Breast epithelium (tissue), 4 donors: Measurements from ENCODE around the gene ASTL. TPM values are rescaled to one million over a fixed set of nuclear protein-coding genes. Genes with fewer than 3 reads are reported as not detected.

Source experiments
- DNase-seq, 2 donors: peaks; one replicate each; pipeline ENCODE4 v3.0.0-alpha.2; 2019; ENCODE audit warnings: low spot score in 2 of 2
- H3K27ac ChIP-seq, 2 donors: fragments of 200-600 bp; sonication (generic) in 1 of 2; one replicate each; pipeline ENCODE4 v1.5.1; 2016 to 2019; ENCODE audit warnings: mild to moderate bottlenecking in 1 of 2
- H3K27me3 ChIP-seq, 2 donors: fragments of 200-600 bp; sonication (generic) in 1 of 2; one replicate each; pipeline versions ENCODE4 v1.5.1 to v1.6.0; 2017 to 2019; ENCODE audit warnings: control low read depth in 1 of 2, mild to moderate bottlenecking in 1 of 2
- H3K36me3 ChIP-seq: fragments of 200-600 bp; one replicate; pipeline ENCODE4 v1.5.1; 2019
- H3K4me1 ChIP-seq, 2 donors: fragments of 200-600 bp; sonication (generic); one replicate each; pipeline ENCODE4 v1.5.1; 2016 to 2019; ENCODE audit warnings: control low read depth in 1 of 2
- H3K4me3 ChIP-seq, 3 donors: fragments of 200-600 bp; sonication (generic); 1 replicate in 2 of 3; 2 replicates in 1 of 3; pipeline ENCODE4 v1.5.1; 2016 to 2019; ENCODE audit warnings: mild to moderate bottlenecking in 3 of 3, moderate library complexity in 2 of 3
- H3K9me3 ChIP-seq, 2 donors: fragments of 200-600 bp; sonication (generic) in 1 of 2; one replicate each; pipeline ENCODE4 v1.5.1; 2016 to 2019; ENCODE audit warnings: control low read depth in 1 of 2
- CTCF ChIP-seq, 3 donors: fragments of 450-650 bp; IDR thresholded peaks; one replicate each; pipeline ENCODE4 v1.5.1; 2016 to 2017; ENCODE audit warnings: antibody characterized with exemption in 3 of 3, mild to moderate bottlenecking in 3 of 3, moderate library complexity in 3 of 3
- POLR2A ChIP-seq: fragments of 450-650 bp; IDR thresholded peaks from one replicate; pipeline ENCODE4 v1.6.1; 2016; ENCODE audit warnings: antibody characterized with exemption, mild to moderate bottlenecking, moderate library complexity
- POLR2AphosphoS5 ChIP-seq, 3 donors: sonication (generic); formaldehyde crosslinking; IDR thresholded peaks; one replicate each; pipeline ENCODE4 v1.6.1; 2017; ENCODE audit warnings: antibody characterized with exemption in 3 of 3
- intact Hi-C: fragments of 100-400 bp; cut with DNase I; formaldehyde crosslinking; loops from one replicate; pipeline ENCODE4 v1.15.1; 2023; ENCODE audit warnings: low total_unique reads
- total RNA-seq, 3 donors: library from RNA; depleted of rRNA; stranded (reverse); fragments of >200 nt; gene quantifications; one replicate each; pipeline ENCODE4 v1.1.0, GENCODE V29; 2016

Gene ASTL
- total RNA-seq, 3 donors from 2014 or later, result 0.32 TPM; not detected in 2

- no peak overlapping the region for H3K27ac ChIP-seq
- DNase-seq, result peak in 1 of 2 donors; percentile 33
- no peak overlapping the region for H3K4me3 ChIP-seq
- no peaks in the 10 kb centered on the region for H3K4me1 ChIP-seq
- H3K27me3 ChIP-seq, result no peaks in the 10 kb centered on the region
- intact Hi-C loops, result no loop called here
- no peaks in the 10 kb centered on the region for H3K36me3 ChIP-seq
- TF ChIP-seq CTCF (IDR thresholded peaks at IDR 0.05) (no peak), POLR2A (no peak), POLR2AphosphoS5 (IDR thresholded peaks at IDR 0.05) (no peak)
- no peaks in the 10 kb centered on the region for H3K9me3 ChIP-seq
These were observed 17.9 kb upstream of the ASTL start for GRCh38 chr2:96156011-96156820.

- no peaks in the 10 kb centered on the region for H3K9me3 ChIP-seq
- peak in 1 of 2 donors; percentile 24 for DNase-seq
- H3K36me3 ChIP-seq, result no peaks in the 10 kb centered on the region
- no peak overlapping the region for H3K27ac ChIP-seq
- no peaks in the 10 kb centered on the region for H3K27me3 ChIP-seq
- H3K4me1 ChIP-seq, result no peaks in the 10 kb centered on the region
- H3K4me3 ChIP-seq, result no peak overlapping the region
- intact Hi-C loops, result no loop called here
- TF ChIP-seq CTCF (IDR thresholded peaks at IDR 0.05) (no peak), POLR2AphosphoS5 (IDR thresholded peaks at IDR 0.05) (no peak), POLR2A (no peak)
These were observed 16.4 kb upstream of the ASTL start for GRCh38 chr2:96154506-96155380.

GRCh38 chr2:96153991-96154431 is 15.7 kb upstream of the ASTL start:
- Histone ChIP-seq H3K9me3 (no peaks in the 10 kb centered on the region), H3K4me3 (no peak overlapping the region), H3K36me3 (no peaks in the 10 kb centered on the region), H3K27ac (no peak overlapping the region), H3K4me1 (no peaks in the 10 kb centered on the region), H3K27me3 (no peaks in the 10 kb centered on the region)
- DNase-seq, result no peak
- TF ChIP-seq POLR2A (no peak), CTCF (IDR thresholded peaks at IDR 0.05) (no peak), POLR2AphosphoS5 (IDR thresholded peaks at IDR 0.05) (no peak)
- intact Hi-C loops, result no loop called here

- no peaks in the 10 kb centered on the region for H3K9me3 ChIP-seq
- H3K27me3 ChIP-seq, result no peaks in the 10 kb centered on the region
- H3K4me3 ChIP-seq, result no peak overlapping the region
- peak in 1 of 2 donors; percentile 40 for DNase-seq
- peaks cover 0 to 2% of the 10 kb centered on the region in 2 donors for H3K4me1 ChIP-seq
- TF ChIP-seq POLR2AphosphoS5 (IDR thresholded peaks at IDR 0.05) (no peak), CTCF (IDR thresholded peaks at IDR 0.05) (no peak), POLR2A (no peak)
- intact Hi-C loops, result no loop called here
- no peak overlapping the region for H3K27ac ChIP-seq
- no peaks in the 10 kb centered on the region for H3K36me3 ChIP-seq
These were observed 15.0 kb upstream of the ASTL start for GRCh38 chr2:96153291-96153713.
